WTC11 (cell line): Measurements from ENCODE around the gene SIX2. TPM values are rescaled to one million over a fixed set of nuclear protein-coding genes. Genes with fewer than 3 reads are reported as not detected.

Experiments
- ATAC-seq: fragments of 200-7000 bp; cut with Tn5 transposase; 2 replicates; pipeline ENCODE4 v1.10.0; 2021; ENCODE audit warnings: mild to moderate bottlenecking, moderate library complexity
- CTCF ChIA-PET: fragments of 300-600 bp; sonication (Branson Sonifier 250); formaldehyde crosslinking; loops from one replicate; lab custom pipeline; 2021; ENCODE audit warnings: antibody characterized with exemption; lab: Charles Lee
- POLR2A ChIA-PET: fragments of 350-600 bp; sonication (Branson Sonifier 250); formaldehyde crosslinking; loops from one replicate; lab custom pipeline; 2021; ENCODE audit warnings: antibody characterized with exemption; lab: Charles Lee
- DNase-seq: peaks from one replicate; pipeline ENCODE4 v3.0.0; 2021; ENCODE audit warnings: low spot score
- H3K27ac Mint-ChIP-seq: 2 replicates; pipeline ENCODE4 v1.8.0; 2021; ENCODE audit warnings: mixed read lengths
- H3K27me3 Mint-ChIP-seq: 2 replicates; pipeline ENCODE4 v1.8.0; 2021; ENCODE audit warnings: low read depth, mild to moderate bottlenecking, moderate library complexity, mixed read lengths
- H3K36me3 Mint-ChIP-seq: 2 replicates; pipeline ENCODE4 v1.8.0; 2021; ENCODE audit warnings: mixed read lengths
- H3K4me1 Mint-ChIP-seq: 2 replicates; pipeline ENCODE4 v1.8.0; 2022; ENCODE audit warnings: mixed read lengths
- H3K4me3 Mint-ChIP-seq: 2 replicates; pipeline ENCODE4 v1.8.0; 2021; ENCODE audit warnings: mild to moderate bottlenecking, moderate library complexity, mixed read lengths
- H3K9me3 Mint-ChIP-seq: 2 replicates; pipeline ENCODE4 v1.8.0; 2021; ENCODE audit warnings: mixed read lengths
- ARID4B ChIP-seq: sonication (generic); formaldehyde crosslinking; IDR thresholded peaks from 2 replicates; pipeline ENCODE4 v1.8.0; 2023; ENCODE audit warnings: missing genetic modification reagents, mild to moderate bottlenecking, borderline replicate concordance
- ATF1 ChIP-seq: sonication (generic); formaldehyde crosslinking; IDR thresholded peaks from 2 replicates; pipeline ENCODE4 v1.8.1; 2023; ENCODE audit warnings: mild to moderate bottlenecking, moderate library complexity, missing genetic modification reagents
- CREB1 ChIP-seq: sonication (generic); formaldehyde crosslinking; IDR thresholded peaks from 2 replicates; pipeline ENCODE4 v1.8.0; 2023; ENCODE audit warnings: mild to moderate bottlenecking, missing genetic modification reagents
- E2F5 ChIP-seq: sonication (generic); formaldehyde crosslinking; IDR thresholded peaks from 2 replicates; pipeline ENCODE4 v1.8.1; 2022; ENCODE audit warnings: mild to moderate bottlenecking, moderate library complexity, missing genetic modification reagents
- ELF4 ChIP-seq: sonication (generic); formaldehyde crosslinking; IDR thresholded peaks from 2 replicates; pipeline ENCODE4 v1.8.1; 2022; ENCODE audit warnings: low read depth, mild to moderate bottlenecking, moderate library complexity, missing genetic modification reagents
- ESRRA ChIP-seq: sonication (generic); formaldehyde crosslinking; IDR thresholded peaks from 2 replicates; pipeline ENCODE4 v1.8.1; 2022; ENCODE audit warnings: mild to moderate bottlenecking, missing genetic modification reagents, borderline replicate concordance
- GABPB1 ChIP-seq: sonication (generic); formaldehyde crosslinking; IDR thresholded peaks from 2 replicates; pipeline ENCODE4 v1.8.1; 2023; ENCODE audit warnings: mild to moderate bottlenecking, missing genetic modification reagents
- GRHL2 ChIP-seq: fragments of 250-450 bp; sonication (Bioruptor Pico); IDR thresholded peaks from 2 replicates; pipeline ENCODE4 v1.8.0; 2022; ENCODE audit warnings: mild to moderate bottlenecking, moderate library complexity; ENCODE audit not compliant: insufficient replicate concordance, severe bottlenecking
- GTF2I ChIP-seq: fragments of 250-450 bp; sonication (Bioruptor Pico); conservative IDR thresholded peaks from 2 replicates; pipeline ENCODE4 v1.4.0; 2021; ENCODE audit warnings: mild to moderate bottlenecking
- HMGXB4 ChIP-seq: sonication (generic); formaldehyde crosslinking; IDR thresholded peaks from 2 replicates; pipeline ENCODE4 v1.8.1; 2023; ENCODE audit warnings: mild to moderate bottlenecking, moderate library complexity, missing genetic modification reagents
- IRF2 ChIP-seq: sonication (generic); formaldehyde crosslinking; IDR thresholded peaks from 2 replicates; pipeline ENCODE4 v1.8.0; 2022; ENCODE audit warnings: low read depth, missing genetic modification reagents, borderline replicate concordance
- JAZF1 ChIP-seq: fragments of 250-450 bp; sonication (Bioruptor Pico); IDR thresholded peaks from 2 replicates; pipeline ENCODE4 v1.9.0; 2021; ENCODE audit warnings: moderate library complexity, mild to moderate bottlenecking, inconsistent platforms
- MLX ChIP-seq: sonication (generic); formaldehyde crosslinking; IDR thresholded peaks from 2 replicates; pipeline ENCODE4 v1.8.1; 2023; ENCODE audit warnings: mild to moderate bottlenecking, missing genetic modification reagents, moderate library complexity
- MXD4 ChIP-seq: fragments of 250-450 bp; sonication (Bioruptor Pico); IDR thresholded peaks from 2 replicates; pipeline ENCODE4 v1.8.0; 2021; ENCODE audit warnings: mild to moderate bottlenecking, moderate library complexity, borderline replicate concordance
- MYBL2 ChIP-seq: sonication (generic); formaldehyde crosslinking; IDR thresholded peaks from 2 replicates; pipeline ENCODE4 v1.8.1; 2023; ENCODE audit warnings: mild to moderate bottlenecking, moderate library complexity, missing genetic modification reagents
- RORB ChIP-seq: fragments of 250-450 bp; sonication (Bioruptor Pico); IDR thresholded peaks from 2 replicates; pipeline ENCODE4 v1.9.0; 2021; ENCODE audit warnings: mild to moderate bottlenecking
- SMAD3 ChIP-seq: sonication (generic); formaldehyde crosslinking; IDR thresholded peaks from 2 replicates; pipeline ENCODE4 v1.8.0; 2022; ENCODE audit warnings: missing genetic modification reagents, mild to moderate bottlenecking, borderline replicate concordance
- SMAD4 ChIP-seq: sonication (generic); formaldehyde crosslinking; IDR thresholded peaks from 2 replicates; pipeline ENCODE4 v1.8.0; 2022; ENCODE audit warnings: mild to moderate bottlenecking, missing genetic modification reagents
- SP1 ChIP-seq: sonication (generic); formaldehyde crosslinking; conservative IDR thresholded peaks from 2 replicates; pipeline ENCODE4 v1.8.1; 2022; ENCODE audit warnings: missing genetic modification reagents
- TP53 ChIP-seq: sonication (generic); formaldehyde crosslinking; IDR thresholded peaks from 2 replicates; pipeline ENCODE4 v1.8.1; 2023; ENCODE audit warnings: mild to moderate bottlenecking, missing genetic modification reagents
- USF1 ChIP-seq: sonication (generic); formaldehyde crosslinking; IDR thresholded peaks from 2 replicates; pipeline ENCODE4 v1.8.0; 2022; ENCODE audit warnings: mild to moderate bottlenecking, missing genetic modification reagents
- ZBTB43 ChIP-seq: sonication (generic); formaldehyde crosslinking; IDR thresholded peaks from 2 replicates; pipeline ENCODE4 v1.8.1; 2023; ENCODE audit warnings: mild to moderate bottlenecking, missing genetic modification reagents
- ZNF263 ChIP-seq: sonication (generic); formaldehyde crosslinking; IDR thresholded peaks from 2 replicates; pipeline ENCODE4 v1.8.1; 2022; ENCODE audit warnings: low read depth, mild to moderate bottlenecking, moderate library complexity, missing genetic modification reagents
- ZNF281 ChIP-seq: sonication (generic); formaldehyde crosslinking; IDR thresholded peaks from 2 replicates; pipeline ENCODE4 v1.8.0; 2023; ENCODE audit warnings: mild to moderate bottlenecking, missing genetic modification reagents
- total RNA-seq: library from RNA; stranded (reverse); gene quantifications from 3 replicates; pipeline ENCODE4 v1.2.3, GENCODE V29; 2021

The SIX2 gene
- total RNA-seq, 1 experiment from 2014 or later = 1.7 TPM

- DNase-seq = peak; percentile 48
- H3K27me3 Mint-ChIP-seq = peaks cover 89% of the 10 kb centered on the region
- CTCF ChIA-PET = interaction anchor here (0.6 to 7.3 kb wide), 40 partner anchors 11 to 1546 kb away, joined by 3 to 113 read pairs (median 4); no protein-coding TSS in a partner anchor
- H3K4me1 Mint-ChIP-seq = peaks cover 30% of the 10 kb centered on the region
- no peaks in the 10 kb centered on the region for H3K9me3 Mint-ChIP-seq
- H3K27ac Mint-ChIP-seq = no peak overlapping the region
- no peak for ATAC-seq
- POLR2A ChIA-PET = interaction anchor here (1.0 to 1.1 kb wide), 2 partner anchors 14 to 85 kb away, joined by 3 to 4 read pairs; no protein-coding TSS in a partner anchor
- H3K36me3 Mint-ChIP-seq = no peaks in the 10 kb centered on the region
- H3K4me3 Mint-ChIP-seq = peak overlapping the region; percentile 57
- TF ChIP-seq GRHL2 (CRISPR knock-in tag) (no peak), GABPB1 (no peak), ARID4B (CRISPR knock-in tag) (peak; percentile 51; the same call in 1 of the 2 replicates), ELF4 (CRISPR knock-in tag) (no peak), JAZF1 (CRISPR knock-in tag) (no peak), CREB1 (CRISPR knock-in tag) (no peak; the same call in 1 of the 2 replicates), TP53 (no peak), GTF2I (no peak), E2F5 (CRISPR knock-in tag) (no peak; the same call in 1 of the 2 replicates), SMAD3 (CRISPR knock-in tag) (peak; percentile 30; the same call in 1 of the 2 replicates), MYBL2 (no peak), ZNF281 (CRISPR knock-in tag) (no peak), ZNF263 (CRISPR knock-in tag) (no peak), SP1 (CRISPR knock-in tag) (0 out of 2 replicates have a peak, but pooled peaks have one; percentile 15), ATF1 (peak; percentile 22; the same call in 1 of the 2 replicates), RORB (CRISPR knock-in tag) (no peak), MXD4 (no peak), IRF2 (no peak; the same call in 1 of the 2 replicates), ZBTB43 (no peak), USF1 (CRISPR knock-in tag) (0 out of 2 replicates have a peak, but pooled peaks have one; percentile 50), MLX (CRISPR knock-in tag) (no peak), HMGXB4 (no peak), SMAD4 (CRISPR knock-in tag) (no peak), ESRRA (CRISPR knock-in tag) (peak; percentile 82)
These were observed 4.2 kb upstream of the SIX2 start for GRCh38 chr2:45013229-45014015.
